HG03520 (cell line): Measurements from ENCODE around the gene FAM13A.
"Not testable (repeated sequence)": the region's sequence is repeated elsewhere in the genome, so short reads cannot be mapped to it uniquely, and the experiment has no call there.

Experiments used
- ATAC-seq: cut with Tn5 transposase; IDR thresholded peaks from one replicate; pipeline ENCODE4 v1.9.1; 2021; ENCODE audit warnings: mild to moderate bottlenecking, moderate library complexity; ENCODE audit not compliant: unreplicated experiment

Gene FAM13A

GRCh38 chr4:89044147-89044900 is 12.7 kb downstream of the FAM13A start:
- no peak for ATAC-seq

DNA sequence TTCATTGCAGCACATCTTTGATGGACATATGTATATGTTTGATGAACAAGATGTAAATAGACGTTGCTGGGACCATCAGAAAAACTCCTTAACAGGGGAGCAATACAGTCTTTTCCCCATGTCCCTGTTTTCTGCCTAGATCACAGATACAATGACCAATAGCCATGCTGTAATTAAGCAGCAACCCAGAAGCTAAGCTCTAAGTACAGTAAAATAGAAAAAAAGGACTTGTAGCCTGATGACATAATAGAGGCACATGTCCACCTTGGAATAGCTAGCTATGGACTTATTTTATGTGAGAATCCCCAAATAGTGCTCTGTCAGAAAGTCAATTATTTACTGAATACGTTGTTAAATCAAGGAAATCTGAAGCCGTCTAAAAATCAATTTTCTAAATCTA is 14.9 kb downstream of the FAM13A start:
- no peak for ATAC-seq

- no peak for ATAC-seq
Measured at GRCh38 chr4:89039730-89040338, 17.2 kb downstream of the FAM13A start.

DNA sequence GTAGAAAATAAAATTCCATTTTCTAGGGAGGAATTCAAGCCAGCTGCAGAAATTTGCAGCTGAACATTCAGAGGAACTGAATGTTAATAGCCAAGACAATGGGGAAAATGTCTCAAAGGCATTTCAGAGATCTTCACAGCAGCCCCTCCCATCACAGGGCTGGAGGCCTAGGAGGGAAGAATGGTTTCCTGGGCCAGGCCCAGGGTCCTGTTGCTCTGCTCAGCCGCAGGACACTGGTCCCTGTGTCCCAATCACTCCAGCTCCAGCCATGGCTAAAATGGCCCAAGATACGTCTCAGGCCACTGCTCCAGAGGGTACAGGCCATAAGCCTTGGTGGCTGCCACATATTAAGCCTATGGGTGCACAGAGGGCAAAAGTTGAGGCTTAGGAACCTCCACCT is 20.4 kb downstream of the FAM13A start:
- ATAC-seq, result no peak

- ATAC-seq, result no peak
Measured at GRCh38 chr4:89031272-89031671, 25.7 kb downstream of the FAM13A start.

DNA sequence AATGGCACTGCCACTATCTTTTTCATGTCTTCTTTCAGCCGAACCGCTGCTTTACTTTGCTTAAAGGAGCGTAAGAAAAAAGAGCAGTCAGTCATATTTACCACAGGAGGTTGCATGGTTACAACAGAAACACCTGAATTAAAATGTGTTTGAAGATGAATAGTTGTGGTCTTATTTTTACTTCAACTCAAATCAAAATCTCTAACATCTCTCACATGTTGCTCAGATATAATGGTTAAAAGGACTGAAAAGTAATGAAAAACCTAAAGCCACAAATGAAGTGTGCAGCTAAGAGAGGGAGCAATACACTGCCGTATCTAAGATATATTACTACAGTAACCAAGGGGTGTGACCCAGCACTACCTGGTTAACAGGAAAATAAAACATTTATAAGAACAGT is 27.4 kb downstream of the FAM13A start:
- no peak for ATAC-seq

GRCh38 chr4:89026542-89026941 is 30.4 kb downstream of the FAM13A start:
- ATAC-seq, result no peak

DNA sequence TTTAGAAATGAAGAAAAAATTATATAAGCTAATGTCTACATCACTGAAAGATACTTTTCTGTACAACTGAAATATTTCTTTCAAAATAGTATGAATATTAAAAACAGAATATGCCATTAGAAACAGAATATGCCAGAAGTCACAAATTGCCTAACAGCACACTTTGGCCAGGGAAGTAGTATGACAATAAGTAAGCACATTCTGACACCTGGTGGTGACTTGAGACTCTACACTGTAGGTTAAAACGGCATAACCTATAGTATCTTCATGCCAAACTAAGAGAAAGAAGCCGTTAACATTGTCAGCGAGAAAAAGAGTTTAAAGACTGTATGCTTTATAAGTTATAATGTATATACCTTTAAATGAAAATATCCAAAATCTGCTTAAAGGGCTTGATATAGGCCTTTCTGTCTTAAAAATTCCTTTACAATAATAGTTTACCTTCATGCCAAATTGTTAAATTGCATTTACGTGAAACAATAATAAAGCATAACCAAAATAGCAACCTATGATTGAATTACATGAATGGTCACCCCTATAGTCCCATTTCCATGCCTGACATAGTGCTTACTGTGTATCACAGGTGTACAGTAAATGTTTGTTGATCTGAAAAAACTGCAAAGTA is 32.8 kb downstream of the FAM13A start:
- ATAC-seq, result peak; percentile 92

- ATAC-seq, result no peak
Measured at GRCh38 chr4:89023140-89023539, 33.8 kb downstream of the FAM13A start.

GRCh38 chr4:89022426-89023128 is 34.4 kb downstream of the FAM13A start:
- no peak for ATAC-seq

- no peak for ATAC-seq
Measured at GRCh38 chr4:89021684-89022083, 35.3 kb downstream of the FAM13A start.

- no peak for ATAC-seq
Measured at GRCh38 chr4:89021062-89021461, 35.9 kb downstream of the FAM13A start.

DNA sequence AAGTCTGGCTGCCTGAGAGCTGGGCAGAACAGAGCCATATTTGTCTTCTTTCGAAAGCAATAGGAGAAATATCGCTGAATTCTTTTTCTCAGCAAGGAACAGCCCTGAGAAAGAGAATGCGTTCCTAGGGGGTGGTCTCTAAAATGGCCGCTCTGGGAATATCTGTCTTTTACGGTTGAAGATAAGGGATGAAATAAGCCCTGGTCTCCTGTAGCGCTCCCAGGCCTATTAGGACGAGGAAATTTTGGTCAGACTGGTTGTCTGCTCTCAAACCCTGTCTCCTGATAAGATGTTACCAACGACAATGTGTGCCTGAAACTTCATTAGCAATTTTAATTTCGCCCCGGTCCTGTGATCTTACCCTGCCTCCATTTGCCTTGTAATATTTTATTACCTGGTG is 42.1 kb downstream of the FAM13A start:
- ATAC-seq, result not testable (repeated sequence)

- no peak for ATAC-seq
Measured at GRCh38 chr4:89009761-89010369, 47.1 kb downstream of the FAM13A start.

DNA sequence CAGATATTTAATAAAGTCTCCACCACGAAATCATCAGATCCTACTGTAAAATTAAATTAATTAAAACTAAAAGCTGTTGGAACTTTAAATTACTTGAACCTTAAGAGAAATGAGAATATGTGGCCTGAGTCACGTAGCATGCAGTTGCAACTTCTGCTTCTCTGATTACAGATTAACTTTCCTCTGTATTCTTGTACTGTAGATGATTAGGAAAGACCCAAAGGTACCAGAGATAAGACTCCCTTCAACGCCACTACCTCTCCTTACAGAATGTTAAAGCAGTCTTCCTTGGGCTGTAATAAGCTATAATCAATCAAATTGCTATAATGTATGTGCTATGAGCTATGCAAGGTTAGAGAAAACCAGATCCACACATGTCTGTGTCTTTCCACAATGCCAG is 47.9 kb downstream of the FAM13A start:
- peak; percentile 63 for ATAC-seq

- ATAC-seq, result no peak
Measured at GRCh38 chr4:89008166-89008565, 48.8 kb downstream of the FAM13A start.

DNA sequence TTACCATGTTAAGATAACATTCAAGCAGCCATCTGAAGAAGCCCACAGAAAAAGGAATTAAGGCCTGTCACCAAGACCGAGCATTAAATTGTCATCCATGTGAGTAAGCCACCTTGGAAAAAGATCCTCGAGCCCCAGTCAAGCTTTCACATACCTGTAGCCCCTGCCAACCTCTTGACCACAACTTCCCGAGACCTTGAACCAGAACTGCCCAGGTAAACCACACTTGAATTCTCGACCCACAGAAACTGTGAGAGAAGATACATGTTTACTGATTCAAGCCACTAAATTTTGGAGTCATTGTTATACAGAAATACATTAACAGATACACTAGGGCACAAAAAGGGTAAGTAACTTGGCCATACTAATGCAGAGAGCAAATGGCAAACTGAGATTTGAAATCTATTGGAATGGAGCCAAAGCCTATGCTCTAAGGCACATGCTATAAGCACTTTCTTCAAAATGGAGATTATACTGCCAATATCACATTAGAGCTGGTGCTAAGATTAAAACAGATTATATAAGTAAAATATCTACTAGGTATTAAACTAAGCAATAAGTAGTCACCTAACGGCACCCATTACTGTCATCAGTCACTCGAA is 49.5 kb downstream of the FAM13A start:
- no peak for ATAC-seq

DNA sequence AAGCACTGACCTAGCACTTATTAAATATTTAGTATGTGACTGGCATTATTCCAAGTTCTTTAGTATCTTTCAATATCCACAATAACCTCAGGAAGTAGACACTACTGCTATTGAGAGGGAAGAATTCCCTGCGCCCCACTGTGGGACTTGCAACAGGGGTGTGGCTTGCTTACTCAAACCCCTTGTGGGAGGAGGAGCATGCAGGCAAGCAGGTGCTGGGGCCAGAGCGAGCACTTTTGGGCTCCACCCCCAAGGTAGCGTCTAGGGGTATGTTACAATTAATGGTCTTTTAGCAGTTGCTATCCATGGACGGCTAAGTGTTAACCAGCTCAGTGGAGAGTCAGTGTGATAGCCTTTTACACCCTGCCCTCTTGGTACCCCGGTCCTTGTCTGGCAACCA is 50.7 kb downstream of the FAM13A start:
- no peak for ATAC-seq

- ATAC-seq, result not testable (repeated sequence)
Measured at GRCh38 chr4:89005066-89005465, 51.9 kb downstream of the FAM13A start.

GRCh38 chr4:89001647-89002445 is 55.1 kb downstream of the FAM13A start:
- no peak for ATAC-seq
